Right ventricle myocardium inferior (tissue), 1 donor: Measurements from ENCODE around the gene DNAJB12. TPM values are rescaled to one million over a fixed set of nuclear protein-coding genes. Genes with fewer than 3 reads are reported as not detected.
A peak's percentile ranks its signal among the peaks of the same experiment; 100 is the strongest.
"Not testable (repeated sequence)": the region's sequence is repeated elsewhere in the genome, so short reads cannot be mapped to it uniquely, and the experiment has no call there.

Source experiments
- ATAC-seq: fragments of 200-7000 bp; cut with Tn5 transposase; one replicate; pipeline ENCODE4 v1.9.1; 2020; ENCODE audit warnings: mild to moderate bottlenecking, moderate library complexity
- DNase-seq: peaks from one replicate; pipeline ENCODE4 v3.0.0; 2021; ENCODE audit errors: missing footprints
- intact Hi-C: fragments of 100-400 bp; cut with DNase I; formaldehyde crosslinking; loops from one replicate; pipeline ENCODE4 v1.11.0; 2022
- total RNA-seq: library from RNA; stranded (reverse); fragmentation: NEBNext Ultra II Directional; extraction: Animal tissue kit (Norgen Biotek cat#: 25700); gene quantifications from one replicate; pipeline ENCODE4 v1.2.1, GENCODE V29; 2021
- donor health status: DM: no; HTN: yes; CAD: no; lungs with severe emphysema.

Gene DNAJB12
- total RNA-seq, 1 donor from 2014 or later, result 25.6 TPM

DNA sequence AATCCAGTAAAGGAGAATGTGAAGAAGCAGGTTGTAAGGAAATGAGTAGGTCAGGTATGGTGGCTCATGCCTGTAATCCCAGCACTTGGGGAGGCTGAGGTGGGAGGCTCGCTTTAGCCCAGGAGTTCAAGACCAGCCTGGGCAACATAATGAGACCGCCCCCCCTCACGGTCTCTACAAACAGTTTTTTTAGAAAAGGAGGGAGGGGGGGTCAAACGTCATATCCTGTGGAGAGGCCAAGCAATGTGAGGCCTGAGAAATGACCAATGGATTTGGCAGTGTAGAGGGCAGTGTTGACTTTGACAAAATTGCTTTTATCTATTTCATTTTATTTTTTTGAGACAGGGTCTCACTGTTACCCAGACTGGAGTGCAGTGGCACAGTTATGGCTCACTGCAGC lies 2.3 kb upstream of the DNAJB12 start:
- DNase-seq, result no peak
- no peak for ATAC-seq
- intact Hi-C loops, result no loop called here

DNA sequence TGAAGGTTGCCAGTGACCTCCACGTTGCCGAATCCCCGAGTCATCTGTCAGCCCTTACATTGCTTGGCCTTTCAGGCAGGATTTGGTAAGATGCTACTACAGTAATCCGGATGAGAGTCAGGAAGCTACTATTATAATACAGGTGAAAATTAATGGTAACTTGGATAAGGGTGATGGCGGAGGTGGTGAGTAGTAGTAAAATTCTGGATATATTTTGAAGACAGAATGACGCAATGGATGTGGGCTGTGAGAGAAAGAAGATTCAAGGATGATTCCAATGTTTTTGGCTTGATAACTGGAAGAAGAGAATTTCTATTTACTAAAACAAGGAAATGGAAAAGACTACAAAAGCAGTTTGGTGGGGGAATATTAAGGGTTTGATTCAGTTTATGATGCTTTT lies 1.4 kb upstream of the DNAJB12 start:
- ATAC-seq, result no peak
- intact Hi-C loops, result no loop called here
- no peak for DNase-seq

DNA sequence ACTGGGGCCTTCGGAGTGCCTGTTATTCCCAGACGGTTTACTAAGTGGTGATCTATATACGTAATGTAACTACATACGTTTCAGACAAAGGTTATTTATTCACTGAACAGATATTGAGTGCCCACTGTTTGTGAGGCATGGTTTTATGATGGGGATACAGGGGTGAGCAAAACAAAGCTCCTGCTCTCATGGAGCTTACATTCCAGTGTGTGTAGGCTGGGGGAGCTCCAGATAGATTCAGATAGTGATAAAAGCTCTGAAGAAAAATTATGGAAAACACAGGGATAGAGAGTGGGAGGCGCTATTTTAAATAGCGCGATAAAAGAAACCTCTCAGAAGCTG lies 466 bp upstream of the DNAJB12 start:
- ATAC-seq, result no peak
- intact Hi-C loops, result no loop called here

DNA sequence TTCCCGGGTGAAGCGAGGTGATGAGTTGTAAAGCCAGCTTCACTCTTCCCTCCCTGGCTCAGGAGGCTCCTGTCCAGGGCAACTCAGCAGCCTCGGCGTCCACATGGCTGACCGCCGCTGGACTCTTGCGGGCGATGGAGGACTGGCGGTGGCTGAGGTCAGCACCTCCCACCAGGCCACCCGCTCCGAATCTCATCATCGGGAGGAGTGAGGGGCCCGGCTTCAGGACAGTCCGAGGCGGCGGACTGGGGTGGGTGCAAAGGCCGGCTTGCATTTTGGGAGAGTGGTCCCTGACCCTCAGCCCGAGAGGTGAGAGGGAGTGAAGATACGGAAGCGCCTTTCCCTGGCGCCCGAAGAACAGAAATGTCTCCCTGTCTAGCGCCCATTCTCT lies 759 bp downstream of the DNAJB12 start:
- ATAC-seq (peak; percentile 7), DNase-seq (no peak)
- intact Hi-C loops, result no loop called here

More for the DNA sequence above, 466 bp upstream of the DNAJB12 start:
- DNase-seq, result no peak

DNA sequence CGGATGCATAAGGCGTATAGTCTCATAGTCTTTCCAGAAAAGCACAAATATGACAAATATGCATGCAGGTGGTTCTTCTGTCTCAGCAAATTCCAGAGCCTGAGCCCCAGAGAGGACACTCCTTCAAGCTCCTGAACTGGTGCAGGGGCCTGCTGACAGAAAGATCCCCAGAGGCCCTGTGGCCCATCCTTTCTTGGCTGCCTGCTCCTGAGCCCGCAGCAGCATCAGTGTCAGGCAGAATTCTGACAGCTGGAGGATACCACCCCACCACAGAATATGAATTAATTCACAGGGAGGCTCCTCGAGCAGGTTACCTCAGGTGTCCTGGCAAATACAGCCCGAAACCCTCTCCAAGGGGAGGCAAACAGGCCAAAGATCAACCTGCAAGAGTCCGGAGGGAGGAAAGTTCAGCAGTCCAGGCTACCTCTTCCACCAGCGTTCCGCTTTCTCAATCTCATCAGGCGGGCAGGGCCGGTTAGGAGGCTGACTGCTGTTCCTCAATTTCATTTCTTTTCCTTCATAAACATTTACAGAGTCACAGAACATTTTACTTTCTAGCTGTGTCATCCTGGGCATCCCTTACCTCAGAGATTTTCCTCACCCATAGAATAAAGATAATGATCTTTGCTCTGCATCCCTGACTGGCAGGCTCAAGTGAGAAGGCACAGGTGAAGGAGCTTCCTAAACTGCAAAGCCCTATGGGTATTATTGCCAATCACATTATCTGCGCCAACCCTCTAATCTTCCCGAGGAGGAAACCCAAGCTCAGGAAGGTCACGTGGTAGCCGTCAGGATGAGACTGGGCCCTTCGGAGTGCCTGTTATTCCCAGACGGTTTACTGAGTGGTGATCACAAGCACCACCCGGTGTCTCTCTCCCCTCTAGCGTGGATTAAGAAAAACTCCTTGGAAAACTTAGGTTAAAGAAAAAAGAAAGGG lies 1.4 kb downstream of the DNAJB12 start:
- intact Hi-C loops, result no loop called here
- ATAC-seq, result no peak
- DNase-seq, result no peak

DNA sequence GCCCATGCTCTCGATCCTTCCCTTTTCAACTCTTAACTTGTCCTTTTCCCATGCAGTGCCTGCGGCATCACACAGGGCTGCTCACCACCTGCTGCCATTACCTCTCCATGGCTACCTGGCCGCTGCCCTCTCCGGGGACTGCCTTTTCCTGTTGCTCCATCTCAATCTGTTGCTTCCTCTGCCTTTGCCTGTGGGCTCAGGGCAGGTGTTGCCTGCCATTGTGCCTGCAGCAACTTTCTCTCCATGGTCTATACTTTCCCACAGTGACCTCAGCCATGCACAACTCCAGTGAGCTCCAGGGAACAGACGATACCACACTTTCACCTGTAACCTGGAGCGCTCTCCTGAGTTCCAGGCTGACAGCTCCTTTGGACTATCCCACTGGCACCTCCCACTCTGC lies 3.2 kb downstream of the DNAJB12 start:
- intact Hi-C loops, result no loop called here
- ATAC-seq, result no peak
- DNase-seq, result no peak

DNA sequence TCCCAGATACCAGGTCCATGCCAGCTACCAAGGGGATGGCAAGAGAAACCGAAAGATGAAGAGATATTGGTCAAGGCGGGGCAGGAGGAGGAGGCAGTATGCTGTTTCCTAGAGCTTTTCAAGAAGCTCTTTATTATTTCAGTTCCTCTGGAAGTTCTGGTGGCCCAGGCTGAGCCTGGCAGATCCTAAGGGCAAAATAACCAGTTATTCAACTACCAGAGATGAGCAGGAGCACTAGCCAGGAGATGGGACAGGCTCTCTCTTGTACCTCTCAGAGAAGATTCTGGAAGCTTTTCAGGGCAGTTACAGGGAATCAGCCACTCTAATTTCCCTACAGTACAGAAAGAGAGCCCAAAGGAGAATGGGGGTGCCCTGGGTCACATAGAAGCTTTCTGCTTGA lies 5.3 kb downstream of the DNAJB12 start:
- ATAC-seq, result no peak
- DNase-seq, result no peak
- intact Hi-C loops, result loop anchor here (10.0 kb wide), 1 partner anchor 455 kb away; no protein-coding TSS in a partner anchor

DNA sequence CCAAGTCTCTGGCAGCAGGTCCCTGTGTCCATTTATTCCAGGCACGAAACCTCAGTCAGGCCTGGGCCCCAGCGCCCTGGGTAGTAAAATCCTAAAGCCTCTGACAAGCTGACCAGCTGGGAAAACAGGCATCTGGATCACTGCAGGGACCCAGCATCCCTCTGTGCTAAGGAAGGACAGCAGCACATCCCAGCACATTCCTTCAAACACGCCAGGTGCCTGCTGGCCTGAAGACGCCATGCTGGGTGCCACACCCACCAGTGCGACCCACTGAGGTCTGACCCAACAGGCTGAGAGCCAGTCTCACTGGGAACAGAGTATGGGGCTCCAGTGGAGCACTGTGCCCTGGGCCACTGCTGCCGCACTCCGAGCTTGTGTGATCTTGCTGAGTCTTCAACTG lies 6.4 kb downstream of the DNAJB12 start:
- ATAC-seq (no peak), DNase-seq (no peak)
- intact Hi-C loops, result loop anchor here (10.0 kb wide), 1 partner anchor 453 kb away; no protein-coding TSS in a partner anchor

DNA sequence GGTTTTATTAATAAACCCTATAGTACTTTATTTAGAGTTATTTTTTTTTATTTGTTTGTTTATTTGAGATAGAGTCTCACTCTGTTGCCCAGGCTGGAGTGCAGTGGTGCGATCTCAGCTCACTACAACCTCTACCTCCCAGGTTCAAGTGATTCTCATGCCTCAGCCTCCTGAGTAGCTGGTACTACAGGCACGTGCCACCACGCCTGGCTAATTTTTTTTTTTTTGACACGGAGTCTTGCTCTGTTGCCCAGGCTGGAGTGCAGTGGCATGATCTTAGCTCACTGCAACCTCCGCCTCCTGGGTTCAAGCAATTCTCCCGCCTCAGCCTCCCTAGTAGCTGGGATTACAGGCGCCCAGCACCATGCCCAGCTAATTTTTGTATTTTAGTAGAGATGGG lies 8.6 kb downstream of the DNAJB12 start:
- not testable (repeated sequence) for DNase-seq, ATAC-seq
- intact Hi-C loops, result loop anchor here (10.0 kb wide), 1 partner anchor 451 kb away; no protein-coding TSS in a partner anchor

DNA sequence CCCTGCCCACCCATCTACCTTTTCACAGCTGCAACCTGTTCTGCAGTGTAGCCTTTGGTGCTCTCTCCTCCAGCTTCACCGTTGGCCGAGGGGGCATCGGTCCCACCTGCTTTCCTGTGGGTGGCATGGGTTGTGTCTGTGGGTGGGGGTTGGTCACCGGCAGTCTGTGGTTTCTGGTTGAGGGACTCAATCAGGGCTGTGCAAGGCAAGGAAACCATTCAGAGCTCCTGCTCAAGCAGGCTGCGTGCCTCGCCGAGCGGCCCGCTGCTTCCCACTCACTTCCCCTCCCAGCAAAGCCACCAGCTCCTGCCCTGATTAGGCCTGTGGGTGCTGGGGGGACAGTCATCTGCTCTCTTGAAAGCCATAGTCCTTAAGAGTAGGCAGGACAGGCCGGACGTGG lies 9.8 kb downstream of the DNAJB12 start:
- ATAC-seq (no peak), DNase-seq (no peak)
- intact Hi-C loops, result loop anchor here (10.0 kb wide), 1 partner anchor 450 kb away; no protein-coding TSS in a partner anchor

DNA sequence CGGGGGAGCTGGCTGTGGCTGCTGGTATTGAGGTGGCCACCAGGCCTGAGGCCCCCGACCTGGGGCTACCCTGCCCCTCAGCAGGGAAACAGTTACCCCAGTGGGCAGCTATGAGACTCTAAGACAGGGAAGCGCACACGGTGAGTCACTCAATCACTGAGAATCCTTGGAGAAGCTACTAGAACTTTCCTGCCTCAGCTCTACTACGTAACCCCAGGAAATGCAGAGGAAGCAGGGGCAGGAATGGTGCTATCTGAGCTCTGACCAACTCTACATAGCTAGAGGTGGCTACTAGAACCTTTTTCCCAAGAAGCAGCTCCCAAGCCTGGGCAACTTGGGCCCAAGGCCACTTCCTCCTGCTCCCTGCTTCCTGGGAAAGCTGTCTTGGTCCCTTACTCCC lies 11.8 kb downstream of the DNAJB12 start:
- DNase-seq (no peak), ATAC-seq (no peak)
- intact Hi-C loops, result loop anchor here (10.0 kb wide), 1 partner anchor 448 kb away; no protein-coding TSS in a partner anchor

DNA sequence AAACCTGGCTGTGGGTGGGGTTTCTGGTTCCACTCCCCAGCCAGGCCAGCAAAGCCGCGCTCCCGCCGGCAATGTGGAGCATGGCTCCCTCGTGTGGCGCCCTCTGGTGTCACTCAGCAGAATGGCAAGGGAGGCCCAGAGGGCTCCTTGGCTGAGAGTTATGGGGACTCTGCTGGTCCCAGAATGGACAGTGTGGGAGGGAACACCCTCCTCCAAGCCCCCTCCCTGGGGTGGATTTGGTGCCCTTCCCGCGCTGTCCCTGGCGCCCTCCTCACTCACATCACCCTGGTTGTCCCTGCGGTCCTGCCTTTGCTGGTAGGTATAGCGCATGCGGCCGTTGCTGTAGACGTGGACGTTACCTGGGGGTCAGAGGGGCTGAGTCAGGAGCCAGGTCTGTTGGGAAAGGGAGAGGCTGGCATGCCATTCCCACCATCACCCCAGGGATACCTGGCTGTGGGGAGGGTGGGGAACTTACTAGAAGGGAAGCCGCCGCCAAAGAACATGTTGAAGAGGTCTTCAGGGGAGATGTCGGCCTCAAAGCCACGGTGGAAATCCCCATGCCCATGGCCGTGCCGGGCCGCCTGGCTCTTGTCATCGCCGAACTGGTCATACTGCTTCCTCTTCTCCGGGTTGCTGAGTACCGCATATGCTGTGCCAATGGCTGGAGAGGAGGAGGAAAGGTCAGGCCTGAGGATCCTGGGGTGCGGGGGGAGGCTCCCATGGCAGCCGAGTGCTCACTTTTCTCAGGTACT lies 14.0 kb downstream of the DNAJB12 start:
- intact Hi-C loops, result loop anchor here (10.0 kb wide), 1 partner anchor 446 kb away; no protein-coding TSS in a partner anchor
- DNase-seq (peak; percentile 92), ATAC-seq (peak; percentile 29)

DNA sequence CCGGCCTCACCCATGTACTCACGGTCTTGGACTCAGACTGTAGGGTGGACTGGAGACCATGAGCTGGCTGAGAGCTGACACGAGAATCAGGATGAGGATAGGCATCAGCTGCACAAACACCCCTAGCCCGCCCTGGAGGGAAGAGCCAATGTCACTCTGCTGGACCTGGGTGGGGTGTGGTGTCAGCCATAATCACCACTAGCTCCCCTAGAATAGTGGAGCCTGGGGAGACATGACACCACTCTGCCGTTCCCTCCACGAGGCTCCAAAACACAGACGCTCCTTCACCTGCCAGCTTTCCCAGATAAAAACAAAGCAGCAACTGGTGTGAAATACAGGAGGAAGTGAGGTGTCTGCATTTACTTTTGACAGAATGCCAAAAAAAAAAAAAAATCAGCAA lies 16.5 kb downstream of the DNAJB12 start:
- DNase-seq (no peak), ATAC-seq (no peak)
- intact Hi-C loops, result loop anchor here (5.0 kb wide), 1 partner anchor 376 kb away; the partner anchor contains the start of gene CHST3

DNA sequence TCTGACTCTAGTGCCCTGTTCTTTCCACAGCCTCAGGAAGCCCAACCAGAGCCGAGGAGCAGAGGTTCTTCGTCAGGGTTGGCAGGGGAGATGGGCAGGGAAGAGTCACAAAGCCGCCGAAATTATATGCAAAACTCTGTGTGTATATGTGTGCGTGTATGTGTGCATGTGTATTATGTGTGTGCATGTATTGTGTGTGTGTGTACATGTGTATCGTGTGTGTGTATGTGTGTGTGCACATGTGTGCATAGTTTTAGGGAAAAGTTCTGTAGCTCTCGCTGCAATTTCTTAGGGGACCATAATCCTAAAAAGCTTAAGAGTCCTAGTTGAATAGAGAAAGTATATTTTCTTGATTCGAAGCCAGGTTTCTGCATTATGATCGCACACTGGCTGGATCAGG lies 17.0 kb downstream of the DNAJB12 start:
- no peak for ATAC-seq
- no peak for DNase-seq
- intact Hi-C loops, result loop anchor here (2.0 to 5.0 kb wide), 4 partner anchors 65 to 375 kb away; partner anchors contain the start of genes CHST3 and DDIT4

DNA sequence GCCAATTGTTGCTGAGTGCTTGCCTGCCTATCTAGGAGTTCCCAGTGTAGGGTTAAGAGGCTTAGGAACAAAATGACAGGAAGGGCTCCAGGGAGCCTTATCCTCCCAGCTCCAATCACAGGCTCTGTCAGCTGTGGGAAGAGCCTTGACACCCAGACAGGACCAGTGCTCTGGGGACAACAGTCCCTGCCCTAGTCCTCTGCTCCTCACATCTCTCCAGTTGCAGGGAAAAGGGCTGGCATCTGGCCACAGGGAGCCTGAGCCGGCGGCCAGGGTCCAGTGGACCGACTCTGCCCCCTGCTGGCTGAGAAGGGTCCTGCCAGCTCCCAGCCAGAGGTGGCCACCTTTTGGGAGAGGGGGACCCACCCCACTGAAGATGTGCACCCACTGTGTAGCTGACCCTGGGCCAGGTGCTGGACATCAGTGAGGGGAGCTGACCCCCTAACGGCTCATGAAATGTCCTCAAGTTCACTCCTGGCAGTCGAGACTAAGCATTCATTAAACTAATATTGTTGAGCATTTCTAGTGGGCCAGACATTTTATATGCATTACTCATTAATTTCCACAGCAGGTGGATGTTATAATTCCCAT lies 17.6 kb downstream of the DNAJB12 start:
- ATAC-seq (peak; percentile 50), DNase-seq (peak; percentile 93)
- intact Hi-C loops, result loop anchor here (2.0 to 5.0 kb wide), 4 partner anchors 64 to 375 kb away; partner anchors contain the start of genes CHST3 and DDIT4

DNA sequence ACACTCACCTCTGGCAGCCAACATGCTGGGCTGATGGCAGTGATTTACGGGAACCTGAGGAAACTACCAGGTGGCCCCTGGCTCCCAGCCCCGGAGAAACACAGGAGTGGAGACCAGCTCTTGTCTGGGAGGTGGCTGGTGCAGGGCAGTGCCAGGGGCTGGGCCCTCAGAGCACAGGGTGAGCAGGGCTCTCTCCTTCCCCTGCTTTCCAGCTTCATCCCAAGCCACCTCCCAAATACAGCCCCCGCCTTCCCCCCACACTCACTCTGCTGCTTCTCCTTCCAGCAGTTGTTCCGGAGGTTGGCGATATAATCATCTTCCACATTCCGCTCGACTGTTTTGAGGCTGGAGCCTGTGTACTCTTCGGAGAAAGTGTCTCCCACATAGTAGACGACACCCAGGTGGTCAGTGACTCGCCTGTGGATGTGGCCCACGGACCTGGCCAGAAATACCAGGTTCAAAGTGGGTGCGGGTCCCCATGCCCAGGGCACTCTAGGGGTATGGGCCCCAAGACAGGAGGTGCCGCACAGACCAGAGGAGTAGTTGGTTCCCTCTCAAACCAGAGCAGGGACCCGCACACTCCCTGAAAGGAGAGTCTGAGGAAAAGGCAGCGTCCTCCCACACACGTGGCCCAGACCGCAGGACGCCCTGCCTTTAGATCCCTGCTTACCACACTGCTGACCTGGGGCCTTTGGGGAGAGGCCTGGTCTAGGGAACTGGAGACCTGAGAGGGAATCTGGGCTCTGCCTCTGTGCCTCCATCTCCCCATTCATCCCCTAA lies 18.3 kb downstream of the DNAJB12 start:
- DNase-seq, result peak; percentile 57

DNA sequence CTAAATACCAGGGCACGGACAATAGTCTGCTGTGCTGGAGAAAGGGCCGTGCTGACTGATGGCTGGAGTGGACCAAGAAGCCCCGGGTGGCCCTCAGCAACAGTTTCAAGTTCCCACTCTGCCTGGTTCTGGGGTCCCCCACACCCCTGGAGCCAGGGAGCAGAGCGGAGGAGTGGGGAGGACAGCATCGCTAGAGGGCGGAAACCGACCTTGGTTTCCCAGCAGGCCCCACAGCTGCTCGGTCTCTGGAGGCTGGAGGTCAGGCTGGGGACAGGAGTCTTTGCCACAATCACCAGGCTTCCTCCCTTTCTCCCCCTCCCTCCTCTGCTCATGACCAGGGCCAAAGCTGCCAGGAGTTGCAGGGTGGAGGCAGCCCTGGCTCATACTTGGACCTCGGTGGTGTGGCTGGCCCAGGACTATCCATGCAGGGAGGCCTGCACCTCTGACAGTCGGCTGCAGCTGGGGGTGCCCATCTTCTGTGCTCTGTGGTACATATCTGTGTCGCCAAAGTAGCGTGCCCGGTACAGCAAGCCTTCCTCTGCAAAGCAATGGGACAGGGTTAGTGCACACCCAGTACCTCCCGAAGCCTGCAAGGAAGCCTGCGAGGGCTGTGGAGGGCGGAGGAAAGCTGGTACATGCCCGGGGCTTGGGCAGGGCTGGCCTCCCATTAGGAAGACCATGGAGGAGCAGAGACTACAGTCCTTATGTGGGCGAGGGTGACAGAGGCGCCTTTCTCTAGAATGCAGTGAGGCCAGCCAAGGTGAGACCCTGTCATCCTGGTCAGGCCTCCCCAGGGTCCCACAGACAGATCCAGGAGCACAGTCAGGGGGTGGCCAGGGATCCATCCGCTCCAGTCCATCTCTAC lies 19.1 kb downstream of the DNAJB12 start:
- peak; percentile 43 for ATAC-seq
- DNase-seq, result peak; percentile 84
- intact Hi-C loops, result loop anchor here (2.0 to 5.0 kb wide), 5 partner anchors 63 to 373 kb away; partner anchors contain the start of genes CHST3 and DDIT4

More for the DNA sequence above, 18.3 kb downstream of the DNAJB12 start:
- intact Hi-C loops, result loop anchor here (2.0 to 5.0 kb wide), 4 partner anchors 64 to 374 kb away; partner anchors contain the start of genes CHST3 and DDIT4
- ATAC-seq, result no peak
